ENCODE results near the gene MAGI2. TPM values are rescaled to one million over a fixed set of nuclear protein-coding genes. Genes with fewer than 3 reads are reported as not detected.
"Not testable (repeated sequence)": the region's sequence is repeated elsewhere in the genome, so short reads cannot be mapped to it uniquely, and the experiment has no call there.

MAGI2 gene
- total RNA-seq, 2 experiments from 2014 or later: 0.09 to 0.19 TPM

DNA sequence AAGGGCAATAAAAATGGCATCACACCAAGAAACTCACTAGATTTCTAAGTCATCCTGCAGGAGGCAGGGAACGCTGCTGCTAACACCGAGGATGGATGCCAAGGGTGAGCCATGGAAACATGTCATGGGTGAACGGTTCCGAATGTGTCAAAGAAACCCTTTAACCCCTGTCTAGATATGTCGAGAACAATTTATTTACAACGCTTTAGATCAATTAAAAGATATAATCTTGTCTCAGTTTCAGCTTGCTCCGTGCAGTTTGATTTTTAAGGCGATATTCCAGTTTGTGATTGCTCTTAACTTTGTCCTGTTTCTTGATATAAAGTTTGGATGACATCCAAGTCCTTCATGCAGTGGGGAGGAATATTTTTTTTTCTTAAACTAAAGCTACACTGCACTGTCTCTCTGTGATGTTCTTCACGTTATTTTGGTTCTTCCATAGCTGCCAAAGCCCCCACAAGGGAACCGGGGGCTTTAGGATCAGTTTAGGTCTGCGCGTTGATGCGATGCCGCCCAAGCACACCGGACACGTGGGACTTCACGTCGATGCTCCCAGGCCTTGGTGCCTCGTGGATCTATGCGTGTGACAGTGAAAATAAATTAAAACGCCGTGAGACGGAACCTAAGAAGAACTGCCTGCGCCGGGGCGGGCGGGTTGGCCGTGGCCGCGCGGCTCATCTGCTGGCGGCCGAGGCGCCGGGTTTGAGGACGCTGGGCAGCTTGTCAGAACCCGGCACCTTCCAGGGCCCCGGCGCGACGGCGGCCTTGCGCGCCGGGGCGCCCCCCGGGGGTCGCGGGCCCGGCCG is 1434.6 kb downstream of the MAGI2 start:
- Mint-ChIP-seq H3K36me3 (no peaks in the 10 kb centered on the region), H3K4me1 (peaks cover 17% of the 10 kb centered on the region), H3K4me3 (peak overlapping the region; percentile 67), H3K27me3 (peaks cover 50% of the 10 kb centered on the region), H3K27ac (peak overlapping the region; percentile 24), H3K9me3 (ENCODE audit: low read depth) (no peaks in the 10 kb centered on the region)
- ATAC-seq: no peak
- DNase-seq: no peak
- CTCF ChIA-PET: interaction anchor here (0.7 to 3.9 kb wide), 8 partner anchors 9 to 367 kb away, joined by 3 to 39 read pairs (median 4); no protein-coding TSS in a partner anchor

GRCh38 chr7:78017591-78018100 is 1435.8 kb downstream of the MAGI2 start:
- peaks cover 51% of the 10 kb centered on the region for H3K27me3 Mint-ChIP-seq
- H3K36me3 Mint-ChIP-seq: no peaks in the 10 kb centered on the region
- DNase-seq: no peak
- H3K27ac Mint-ChIP-seq: no peak overlapping the region
- peaks cover 17% of the 10 kb centered on the region for H3K4me1 Mint-ChIP-seq
- no peak for ATAC-seq
- CTCF ChIA-PET: interaction anchor here (0.6 to 3.9 kb wide), 3 partner anchors 23 to 503 kb away, joined by 3 to 39 read pairs (median 4); no protein-coding TSS in a partner anchor
- no peaks in the 10 kb centered on the region for H3K9me3 Mint-ChIP-seq (ENCODE audit: low read depth)
- peak overlapping the region; percentile 47 for H3K4me3 Mint-ChIP-seq

DNA sequence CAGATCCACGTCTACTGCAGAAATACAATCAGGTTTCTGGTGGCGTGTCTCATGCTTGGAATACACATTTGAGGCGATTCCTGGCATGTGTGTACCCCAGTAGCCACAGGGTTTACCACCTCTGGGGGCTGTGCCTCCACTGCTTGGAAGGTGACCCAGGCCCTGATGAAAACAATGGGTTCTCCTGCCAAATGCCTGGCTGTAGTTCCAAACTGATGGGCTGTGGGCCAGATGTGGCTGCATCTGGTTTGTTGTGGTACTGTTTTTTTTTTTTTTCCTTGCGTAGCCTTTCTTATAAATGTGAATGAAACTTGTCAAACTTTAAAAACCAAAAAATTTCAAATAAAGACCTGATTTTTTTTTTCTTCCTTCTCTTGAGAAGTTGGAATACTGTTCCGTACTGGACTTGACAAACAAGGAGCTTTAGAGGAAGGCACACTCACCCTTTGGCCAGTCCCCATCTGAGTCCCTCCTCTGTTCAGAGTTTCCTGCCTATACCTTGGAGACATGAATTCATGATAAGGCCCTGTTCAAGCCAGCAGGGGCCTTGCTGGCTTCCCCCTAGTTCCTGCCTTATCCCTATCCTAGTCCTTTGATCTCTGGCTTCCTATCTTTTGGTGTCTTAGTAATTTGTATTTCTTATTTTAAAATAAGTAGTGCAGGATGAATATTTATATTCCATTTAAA is 1437.8 kb downstream of the MAGI2 start:
- no peak for ATAC-seq
- DNase-seq: no peak
- H3K4me3 Mint-ChIP-seq: no peak overlapping the region
- peaks cover 17% of the 10 kb centered on the region for H3K4me1 Mint-ChIP-seq
- H3K27me3 Mint-ChIP-seq: peaks cover 42% of the 10 kb centered on the region
- CTCF ChIA-PET: no interaction called here
- H3K9me3 Mint-ChIP-seq (ENCODE audit: low read depth): no peaks in the 10 kb centered on the region
- H3K36me3 Mint-ChIP-seq: no peaks in the 10 kb centered on the region
- no peak overlapping the region for H3K27ac Mint-ChIP-seq

- CTCF ChIA-PET: interaction anchor here (0.9 kb wide), 1 partner anchor 17 kb away, joined by 3 read pairs; no protein-coding TSS in a partner anchor
- H3K4me3 Mint-ChIP-seq: no peak overlapping the region
- no peaks in the 10 kb centered on the region for H3K9me3 Mint-ChIP-seq (ENCODE audit: low read depth)
- H3K27ac Mint-ChIP-seq: no peak overlapping the region
- H3K4me1 Mint-ChIP-seq: peaks cover 8% of the 10 kb centered on the region
- H3K36me3 Mint-ChIP-seq: no peaks in the 10 kb centered on the region
- no peak for DNase-seq
- no peak for ATAC-seq
- peaks cover 38% of the 10 kb centered on the region for H3K27me3 Mint-ChIP-seq
These were observed 1439.1 kb downstream of the MAGI2 start for GRCh38 chr7:78014401-78014800.

DNA sequence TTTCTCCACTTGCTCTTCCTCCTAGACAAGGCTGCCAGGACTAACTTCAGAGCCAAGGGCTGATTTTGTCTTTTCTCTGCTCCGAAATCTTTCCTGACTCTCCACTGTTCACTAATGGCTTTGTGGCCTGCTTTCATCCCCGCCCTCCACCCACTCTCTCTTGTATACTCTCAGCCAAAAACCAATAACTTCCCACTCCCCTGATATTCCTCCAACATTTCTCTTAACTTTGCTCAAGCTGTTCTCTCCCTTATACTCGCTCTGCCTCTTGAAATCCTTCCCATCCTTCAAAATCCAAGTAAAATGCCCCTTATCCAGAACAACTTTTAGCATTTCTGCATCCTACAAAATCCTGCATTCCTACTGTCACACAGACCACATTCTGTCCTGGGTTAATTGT is 1440.1 kb downstream of the MAGI2 start:
- CTCF ChIA-PET: no interaction called here
- ATAC-seq (no peak), DNase-seq (no peak)
- H3K4me3 Mint-ChIP-seq: no peak overlapping the region
- peaks cover 31% of the 10 kb centered on the region for H3K27me3 Mint-ChIP-seq
- H3K36me3 Mint-ChIP-seq: no peaks in the 10 kb centered on the region
- H3K9me3 Mint-ChIP-seq (ENCODE audit: low read depth): no peaks in the 10 kb centered on the region
- peaks cover 2% of the 10 kb centered on the region for H3K4me1 Mint-ChIP-seq
- H3K27ac Mint-ChIP-seq: no peak overlapping the region

DNA sequence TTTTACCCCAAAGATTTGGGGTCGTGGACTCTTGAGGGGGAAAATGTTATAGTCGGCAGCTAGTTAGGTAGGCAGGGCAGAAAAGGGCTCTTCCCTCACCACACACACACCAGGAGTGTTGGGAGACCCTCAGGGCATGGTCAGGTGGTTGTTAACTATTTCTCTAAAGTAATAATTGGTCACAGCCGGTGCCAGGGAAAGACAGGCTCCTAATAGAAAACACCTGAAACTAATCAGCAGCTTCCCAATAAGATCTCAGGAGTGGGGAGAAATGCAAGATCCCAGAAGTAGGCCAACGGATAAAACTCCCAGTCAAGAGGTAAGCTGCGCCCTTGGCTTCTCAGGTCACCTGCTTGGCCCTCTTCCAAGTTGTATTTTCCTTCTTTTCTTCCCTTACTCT is 1441.8 kb downstream of the MAGI2 start:
- H3K27me3 Mint-ChIP-seq: peaks cover 19% of the 10 kb centered on the region
- ATAC-seq (no peak), DNase-seq (no peak)
- CTCF ChIA-PET: interaction anchor here (1.0 kb wide), 1 partner anchor 9 kb away, joined by 9 read pairs; no protein-coding TSS in a partner anchor
- H3K9me3 Mint-ChIP-seq (ENCODE audit: low read depth): no peaks in the 10 kb centered on the region
- no peaks in the 10 kb centered on the region for H3K4me1 Mint-ChIP-seq
- no peaks in the 10 kb centered on the region for H3K36me3 Mint-ChIP-seq
- H3K27ac Mint-ChIP-seq: no peak overlapping the region
- no peak overlapping the region for H3K4me3 Mint-ChIP-seq

DNA sequence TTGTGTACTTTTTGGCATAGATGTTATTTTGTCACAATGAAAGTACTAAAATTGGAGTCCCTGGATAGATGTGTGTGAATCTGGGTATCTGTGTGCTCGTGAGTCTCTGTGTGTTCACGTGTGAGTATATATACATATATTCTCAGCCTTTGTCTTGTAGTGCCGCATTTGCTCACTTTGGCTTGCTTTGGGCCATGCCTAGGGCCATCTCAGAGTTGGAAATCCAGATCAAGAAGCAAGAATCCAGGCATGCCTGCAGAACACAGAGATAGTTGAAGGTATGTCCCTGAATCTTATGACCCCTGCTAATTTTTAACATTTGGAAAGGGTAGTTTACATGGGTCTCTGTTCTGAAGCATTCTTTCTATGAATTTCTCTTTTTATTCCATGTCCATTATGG is 1446.2 kb downstream of the MAGI2 start:
- Mint-ChIP-seq H3K36me3 (no peaks in the 10 kb centered on the region), H3K9me3 (ENCODE audit: low read depth) (no peaks in the 10 kb centered on the region), H3K4me3 (no peak overlapping the region), H3K27ac (no peak overlapping the region), H3K4me1 (no peaks in the 10 kb centered on the region), H3K27me3 (peaks cover 3% of the 10 kb centered on the region)
- ATAC-seq (no peak), DNase-seq (no peak)
- CTCF ChIA-PET: no interaction called here

DNA sequence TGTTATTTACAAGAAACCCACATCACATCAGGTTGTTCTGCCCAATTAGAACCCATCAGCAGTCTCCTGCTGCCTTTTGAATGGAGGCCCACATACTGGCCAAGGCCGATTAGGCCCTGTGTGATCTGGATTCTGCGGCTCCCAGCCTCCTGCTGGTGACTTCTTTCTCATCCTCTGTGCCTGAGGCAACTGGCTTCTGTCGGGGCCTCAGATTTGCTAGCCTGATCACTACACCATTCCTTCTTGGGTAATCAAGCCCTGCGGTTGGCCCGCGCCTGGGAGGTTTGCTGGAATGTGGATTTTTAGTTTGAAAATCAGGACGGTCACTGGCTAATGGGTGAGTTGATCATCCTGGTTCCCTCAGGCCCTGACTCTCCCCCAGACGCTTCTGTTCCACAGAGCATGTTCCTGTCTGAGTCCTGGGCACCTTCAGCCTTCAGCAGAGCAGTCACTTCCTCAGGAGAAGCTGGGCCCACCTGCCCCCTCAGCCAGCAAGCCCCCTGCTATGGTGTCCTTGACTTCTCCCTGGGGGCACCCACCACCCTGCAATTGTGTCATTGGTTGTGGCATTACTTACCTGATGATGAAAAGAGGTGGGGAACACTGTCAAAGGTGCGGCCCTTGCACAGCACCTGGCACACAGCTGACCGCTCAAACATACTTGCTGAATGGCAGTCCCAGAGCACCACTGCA is 1447.3 kb downstream of the MAGI2 start:
- no peak overlapping the region for H3K27ac Mint-ChIP-seq
- CTCF ChIA-PET: no interaction called here
- H3K36me3 Mint-ChIP-seq: no peaks in the 10 kb centered on the region
- H3K27me3 Mint-ChIP-seq: no peaks in the 10 kb centered on the region
- H3K4me3 Mint-ChIP-seq: no peak overlapping the region
- DNase-seq (no peak), ATAC-seq (no peak)
- H3K4me1 Mint-ChIP-seq: no peaks in the 10 kb centered on the region
- H3K9me3 Mint-ChIP-seq (ENCODE audit: low read depth): no peaks in the 10 kb centered on the region

DNA sequence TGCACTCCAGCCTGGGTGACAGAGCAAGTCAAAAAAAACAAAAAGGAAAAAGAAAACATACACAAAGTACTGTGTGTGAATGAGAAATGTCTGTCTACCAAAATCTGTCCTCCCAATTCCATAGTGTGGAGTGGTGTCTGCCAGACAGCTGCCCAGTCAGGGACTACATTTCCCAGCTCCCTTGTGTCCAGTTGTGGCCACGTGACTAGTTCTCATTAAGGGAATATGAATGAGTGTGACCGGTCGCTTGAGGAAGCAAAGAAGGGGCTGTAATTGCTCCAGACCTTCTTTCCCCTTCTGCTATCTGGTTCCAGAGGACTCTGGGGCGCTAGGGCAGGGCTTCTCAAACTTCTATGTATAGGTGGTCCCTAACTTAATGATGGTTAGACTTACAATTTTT is 1450.8 kb downstream of the MAGI2 start:
- DNase-seq (no peak), ATAC-seq (no peak)
- H3K27me3 Mint-ChIP-seq: peaks cover 5% of the 10 kb centered on the region
- no peak overlapping the region for H3K27ac Mint-ChIP-seq
- no peaks in the 10 kb centered on the region for H3K9me3 Mint-ChIP-seq (ENCODE audit: low read depth)
- no peaks in the 10 kb centered on the region for H3K36me3 Mint-ChIP-seq
- CTCF ChIA-PET: interaction anchor here (1.8 kb wide), 1 partner anchor 37 kb away, joined by 4 read pairs; no protein-coding TSS in a partner anchor
- H3K4me3 Mint-ChIP-seq: no peak overlapping the region
- no peaks in the 10 kb centered on the region for H3K4me1 Mint-ChIP-seq

DNA sequence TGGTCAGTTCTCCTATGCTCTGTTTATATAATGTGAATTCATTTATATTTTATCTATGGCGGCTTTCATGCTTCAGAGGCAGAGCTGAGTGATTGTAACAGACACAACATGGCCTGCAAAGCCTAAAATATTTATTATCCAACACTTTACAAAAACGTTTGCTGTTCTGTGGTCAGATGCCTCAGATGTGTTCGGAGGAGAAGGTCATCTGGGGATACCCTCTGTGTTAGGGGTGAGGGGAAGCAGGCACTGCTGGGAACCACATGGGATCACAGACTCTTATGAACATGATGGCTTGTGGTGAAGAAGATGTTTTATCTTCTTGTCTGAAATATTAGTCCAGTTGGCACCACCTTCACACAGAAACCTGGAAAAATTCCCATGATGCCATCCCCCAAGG is 1451.4 kb downstream of the MAGI2 start:
- Mint-ChIP-seq H3K36me3 (no peaks in the 10 kb centered on the region), H3K27ac (no peak overlapping the region)
- no peak for ATAC-seq

DNA sequence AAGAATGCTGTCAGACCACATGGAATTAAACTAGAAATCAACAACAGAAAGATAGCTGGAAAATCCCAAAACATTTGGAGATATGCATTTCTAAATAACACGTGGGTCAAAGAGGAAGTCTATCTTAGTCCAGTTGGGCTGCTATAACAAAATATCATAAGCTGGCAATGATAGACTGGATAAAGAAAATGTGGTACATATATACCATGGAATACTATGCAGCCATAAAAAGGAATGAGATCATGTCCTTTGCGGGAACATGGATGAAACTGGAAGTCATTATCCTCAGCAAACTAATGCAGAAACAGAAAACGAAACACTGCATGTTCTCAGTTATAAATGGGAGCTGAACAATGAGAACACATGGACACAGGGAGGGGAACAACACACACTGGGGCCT is 1454.3 kb downstream of the MAGI2 start:
- H3K27me3 Mint-ChIP-seq; H3K4me1 Mint-ChIP-seq; H3K9me3 Mint-ChIP-seq (ENCODE audit: low read depth); ATAC-seq; CTCF ChIA-PET; H3K27ac Mint-ChIP-seq; DNase-seq; H3K4me3 Mint-ChIP-seq; H3K36me3 Mint-ChIP-seq: not testable (repeated sequence)

More for the DNA sequence above, 1451.4 kb downstream of the MAGI2 start:
- H3K27me3 Mint-ChIP-seq: peaks cover 5% of the 10 kb centered on the region
- H3K4me3 Mint-ChIP-seq: no peak overlapping the region
- DNase-seq: no peak
- H3K4me1 Mint-ChIP-seq: no peaks in the 10 kb centered on the region
- CTCF ChIA-PET: interaction anchor here (1.8 kb wide), 1 partner anchor 38 kb away, joined by 4 read pairs; no protein-coding TSS in a partner anchor
- no peaks in the 10 kb centered on the region for H3K9me3 Mint-ChIP-seq (ENCODE audit: low read depth)

- no peak for DNase-seq
- Mint-ChIP-seq H3K27me3 (peaks cover 16% of the 10 kb centered on the region), H3K9me3 (ENCODE audit: low read depth) (no peaks in the 10 kb centered on the region), H3K36me3 (no peaks in the 10 kb centered on the region), H3K27ac (no peak overlapping the region), H3K4me3 (no peak overlapping the region), H3K4me1 (no peaks in the 10 kb centered on the region)
- CTCF ChIA-PET: interaction anchor here (1.3 kb wide), 1 partner anchor 8 kb away, joined by 3 read pairs; no protein-coding TSS in a partner anchor
- ATAC-seq: no peak
These were observed 1457.8 kb downstream of the MAGI2 start for GRCh38 chr7:77995717-77996116.

GRCh38 chr7:77993838-77994237 is 1459.6 kb downstream of the MAGI2 start:
- Mint-ChIP-seq H3K4me1 (no peaks in the 10 kb centered on the region), H3K27ac (no peak overlapping the region), H3K9me3 (ENCODE audit: low read depth) (no peaks in the 10 kb centered on the region), H3K27me3 (peaks cover 19% of the 10 kb centered on the region), H3K36me3 (no peaks in the 10 kb centered on the region), H3K4me3 (no peak overlapping the region)
- ATAC-seq (no peak), DNase-seq (no peak)
- CTCF ChIA-PET: no interaction called here

Measured in activated CD8-positive, alpha-beta memory T cell treated with anti-CD3 and anti-CD28 coated beads, Interleukin-2, amount 10 ng/mL, durations not matched to agents 7 days and 5 days (primary cell).